ENCODE results near the gene CDC42EP1. TPM values are rescaled to one million over a fixed set of nuclear protein-coding genes. Genes with fewer than 3 reads are reported as not detected.
A peak's percentile ranks its signal among the peaks of the same experiment; 100 is the strongest.
"Not testable (repeated sequence)": the region's sequence is repeated elsewhere in the genome, so short reads cannot be mapped to it uniquely, and the experiment has no call there.

The CDC42EP1 gene
- polyA plus RNA-seq, 3 donors: 5.9 to 13.2 (median 8.5) TPM

DNA sequence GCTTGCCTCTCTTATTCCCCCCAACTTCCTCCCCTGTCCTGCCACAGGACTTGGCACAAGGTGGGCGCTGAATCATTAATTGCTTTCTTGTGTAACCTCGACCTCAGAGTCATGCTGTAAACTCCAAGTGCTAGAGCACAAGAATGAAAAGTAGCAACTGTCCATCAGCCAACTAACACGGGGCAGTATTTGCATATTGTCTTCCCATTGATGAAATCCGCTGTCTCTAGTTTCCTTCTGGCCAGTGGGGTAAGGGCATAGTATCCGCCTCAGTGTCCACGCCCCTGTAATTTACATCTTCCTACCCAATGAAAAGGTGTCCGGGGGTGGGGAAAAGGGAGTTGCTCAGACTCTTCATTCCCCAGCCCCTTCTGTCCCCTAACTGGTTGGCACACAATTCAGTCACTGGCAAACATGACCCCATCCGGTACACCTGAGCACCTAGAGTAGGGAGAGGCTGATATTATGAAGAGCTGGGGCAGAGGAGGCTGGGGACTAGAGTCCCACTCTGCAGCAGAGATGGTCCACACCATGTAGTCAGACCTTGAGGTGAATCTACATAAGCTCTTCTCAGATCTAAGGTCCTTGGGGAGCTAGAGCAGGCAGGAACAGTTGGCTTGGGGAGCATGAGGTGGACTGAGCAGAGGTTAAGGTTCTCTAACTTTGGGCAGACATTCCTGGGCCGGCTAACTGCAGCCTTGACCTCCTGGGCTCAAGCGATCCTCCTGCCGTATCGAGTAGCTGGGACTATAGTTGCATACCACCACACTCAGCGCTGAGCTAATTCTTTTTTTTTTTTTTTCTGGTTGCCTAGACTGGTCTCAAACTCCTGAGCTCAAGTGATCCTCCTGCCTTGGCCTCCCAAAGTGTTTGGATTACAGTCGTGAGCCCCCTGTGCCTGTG lies 41.5 kb downstream of the CDC42EP1 start:
- no peak overlapping the region for H2AFZ ChIP-seq (ENCODE audit: insufficient read depth, low read depth, low read length, poor library complexity, severe bottlenecking)
- intact Hi-C loops (cut with micrococcal nuclease): no loop called here

DNA sequence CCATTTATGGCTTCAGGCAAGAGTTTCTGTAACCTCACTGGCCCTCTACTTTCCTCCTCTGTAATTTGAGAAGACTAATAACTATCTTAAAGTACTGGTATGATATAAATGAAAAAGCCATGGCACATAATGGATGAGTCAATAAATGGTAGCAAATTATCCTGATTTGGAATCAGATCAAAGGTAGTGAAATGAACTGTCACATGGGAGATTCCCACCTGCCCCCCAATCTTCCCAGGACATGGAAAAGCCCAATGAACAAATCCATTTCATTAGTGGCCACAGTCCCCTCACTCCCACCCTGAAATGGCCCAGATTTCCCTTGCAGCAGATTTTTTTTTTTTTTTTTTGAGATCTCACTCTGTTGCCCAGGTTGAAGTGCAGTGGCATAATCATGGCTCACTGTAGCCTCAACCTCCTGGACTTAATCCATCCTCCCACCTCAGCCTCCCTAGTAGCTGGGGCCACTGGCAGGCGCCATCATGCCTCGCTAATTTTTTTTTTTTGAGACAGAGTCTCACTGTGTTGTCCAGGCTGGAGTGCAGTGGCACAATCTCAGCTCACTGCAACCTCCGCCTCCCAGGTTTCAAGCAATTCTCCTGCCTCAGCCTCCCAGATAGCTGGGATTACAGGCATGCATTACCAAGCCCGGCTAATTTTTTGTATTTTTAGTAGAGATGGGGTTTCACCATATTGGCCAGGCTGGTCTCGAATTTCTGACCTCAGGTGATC lies 42.4 kb downstream of the CDC42EP1 start:
- H3K27ac ChIP-seq (ENCODE audit: low read depth in 1 of 2, low read length in 2 of 2); H3K79me2 ChIP-seq (ENCODE audit: insufficient read depth, low read length); H3K9ac ChIP-seq (ENCODE audit: insufficient read depth, low read length, poor library complexity, severe bottlenecking); DNase-seq; H3K36me3 ChIP-seq (replicated peaks in 1 of 2; ENCODE audit: control insufficient read depth in 1 of 2, insufficient read depth in 2 of 2, low read length in 2 of 2); H3K4me2 ChIP-seq (replicated peaks; ENCODE audit: extremely low read depth, low read length, poor library complexity, severe bottlenecking); H3K9me3 Mint-ChIP-seq; H2AFZ ChIP-seq (ENCODE audit: insufficient read depth, low read depth, low read length, poor library complexity, severe bottlenecking); H3K4me3 ChIP-seq (replicated peaks in 1 of 3; ENCODE audit: low read depth in 2 of 3, low read length in 3 of 3); H3K27ac Mint-ChIP-seq; H3K27me3 ChIP-seq (ENCODE audit: control insufficient read depth in 2 of 2, insufficient read depth in 2 of 2, low read length in 2 of 2); H3K4me3 Mint-ChIP-seq; intact Hi-C loops (cut with micrococcal nuclease); H4K20me1 ChIP-seq (ENCODE audit: insufficient read depth, low read length); H3K36me3 Mint-ChIP-seq; H3K9me3 ChIP-seq (replicated peaks in 1 of 2; ENCODE audit: control insufficient read depth in 1 of 2, insufficient read depth in 1 of 2, low read length in 2 of 2): not testable (repeated sequence)
- peaks cover 7 to 15% (median 11%) of the 10 kb centered on the region in 3 donors for H3K27me3 Mint-ChIP-seq (ENCODE audit: low read depth in 3 of 3)
- H3K4me1 Mint-ChIP-seq: peaks cover 33% of the 10 kb centered on the region
- H3K4me1 ChIP-seq (ENCODE audit: control insufficient read depth in 1 of 2, insufficient read depth in 2 of 2, low read length in 2 of 2): peaks cover 13 to 14% of the 10 kb centered on the region in 2 donors
- WGBS (ENCODE audit: insufficient coverage): 96% methylated on average over 3 of the region's 5 CpGs

More for the DNA sequence above, 41.5 kb downstream of the CDC42EP1 start:
- H3K4me1 Mint-ChIP-seq: peaks cover 23% of the 10 kb centered on the region
- peak in 1 of 3 donors; percentile 53 for DNase-seq
- Histone ChIP-seq H3K27me3 (ENCODE audit: control insufficient read depth in 2 of 2, insufficient read depth in 2 of 2, low read length in 2 of 2) (no peaks in the 10 kb centered on the region), H3K79me2 (ENCODE audit: insufficient read depth, low read length) (no peaks in the 10 kb centered on the region), H3K9ac (ENCODE audit: insufficient read depth, low read length, poor library complexity, severe bottlenecking) (no peak overlapping the region), H3K4me1 (ENCODE audit: control insufficient read depth in 1 of 2, insufficient read depth in 2 of 2, low read length in 2 of 2) (peaks cover 4 to 5% of the 10 kb centered on the region in 2 donors), H3K4me2 (replicated peaks; ENCODE audit: extremely low read depth, low read length, poor library complexity, severe bottlenecking) (no peak overlapping the region), H3K9me3 (replicated peaks in 1 of 2; ENCODE audit: control insufficient read depth in 1 of 2, insufficient read depth in 1 of 2, low read length in 2 of 2) (no peaks in the 10 kb centered on the region), H4K20me1 (ENCODE audit: insufficient read depth, low read length) (no peaks in the 10 kb centered on the region), H3K36me3 (replicated peaks in 1 of 2; ENCODE audit: control insufficient read depth in 1 of 2, insufficient read depth in 2 of 2, low read length in 2 of 2) (no peaks in the 10 kb centered on the region), H3K4me3 (replicated peaks in 1 of 3; ENCODE audit: low read depth in 2 of 3, low read length in 3 of 3) (no peak overlapping the region), H3K27ac (ENCODE audit: low read depth in 1 of 2, low read length in 2 of 2) (no peak overlapping the region)
- H3K36me3 Mint-ChIP-seq: no peaks in the 10 kb centered on the region
- H3K9me3 Mint-ChIP-seq: no peaks in the 10 kb centered on the region
- peak overlapping the region in 1 of 2 donors; percentile 49 for H3K4me3 Mint-ChIP-seq
- TF ChIP-seq, protein P1, sequence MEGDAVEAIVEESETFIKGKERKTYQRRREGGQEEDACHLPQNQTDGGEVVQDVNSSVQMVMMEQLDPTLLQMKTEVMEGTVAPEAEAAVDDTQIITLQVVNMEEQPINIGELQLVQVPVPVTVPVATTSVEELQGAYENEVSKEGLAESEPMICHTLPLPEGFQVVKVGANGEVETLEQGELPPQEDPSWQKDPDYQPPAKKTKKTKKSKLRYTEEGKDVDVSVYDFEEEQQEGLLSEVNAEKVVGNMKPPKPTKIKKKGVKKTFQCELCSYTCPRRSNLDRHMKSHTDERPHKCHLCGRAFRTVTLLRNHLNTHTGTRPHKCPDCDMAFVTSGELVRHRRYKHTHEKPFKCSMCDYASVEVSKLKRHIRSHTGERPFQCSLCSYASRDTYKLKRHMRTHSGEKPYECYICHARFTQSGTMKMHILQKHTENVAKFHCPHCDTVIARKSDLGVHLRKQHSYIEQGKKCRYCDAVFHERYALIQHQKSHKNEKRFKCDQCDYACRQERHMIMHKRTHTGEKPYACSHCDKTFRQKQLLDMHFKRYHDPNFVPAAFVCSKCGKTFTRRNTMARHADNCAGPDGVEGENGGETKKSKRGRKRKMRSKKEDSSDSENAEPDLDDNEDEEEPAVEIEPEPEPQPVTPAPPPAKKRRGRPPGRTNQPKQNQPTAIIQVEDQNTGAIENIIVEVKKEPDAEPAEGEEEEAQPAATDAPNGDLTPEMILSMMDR (IDR thresholded peaks at IDR 0.05): no peak
- peaks cover 7 to 14% (median 11%) of the 10 kb centered on the region in 3 donors for H3K27me3 Mint-ChIP-seq (ENCODE audit: low read depth in 3 of 3)
- WGBS (ENCODE audit: insufficient coverage): 70% methylated on average over 7 of the region's 14 CpGs
- H3K27ac Mint-ChIP-seq: peak overlapping the region in 1 of 7 donors; percentile 48

All from CD14-positive monocyte (primary cell).